GM18508 (cell line): ENCODE results near the gene UBALD2.
"Not testable (repeated sequence)": the region's sequence is repeated elsewhere in the genome, so short reads cannot be mapped to it uniquely, and the experiment has no call there.

Experiments used
- ATAC-seq: cut with Tn5 transposase; IDR thresholded peaks from one replicate; pipeline ENCODE4 v1.9.1; 2021; ENCODE audit warnings: moderate number of reproducible peaks; ENCODE audit not compliant: insufficient read depth, unreplicated experiment

The UBALD2 gene

DNA sequence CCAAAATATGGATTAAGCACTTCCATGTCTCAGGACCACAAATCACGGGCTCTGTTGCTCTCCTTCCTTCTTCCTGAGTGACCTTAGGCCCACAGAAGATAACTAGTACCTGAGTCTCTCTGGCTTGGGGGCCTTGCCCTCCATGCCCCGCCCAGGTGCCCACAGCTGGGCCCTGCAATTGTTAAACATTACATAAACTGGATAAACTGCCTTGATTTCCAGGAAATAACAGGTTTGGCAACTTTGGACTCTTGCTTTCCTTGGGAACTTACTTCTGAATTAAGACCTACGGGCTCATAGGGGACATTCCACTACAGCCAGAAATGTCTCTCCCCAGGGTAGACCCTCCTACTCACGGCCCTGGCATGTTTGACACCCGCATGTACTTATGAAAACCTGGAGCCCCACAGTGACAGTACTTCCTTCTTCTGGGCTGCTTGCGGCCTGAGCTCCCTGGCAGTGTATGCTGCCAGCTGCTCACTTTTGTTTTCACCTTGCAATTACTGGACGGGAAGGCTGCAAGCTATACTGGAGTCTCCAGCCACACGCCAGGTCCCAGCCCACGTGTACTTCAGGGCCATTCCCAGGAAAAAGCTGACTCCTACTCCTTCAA is 2.3 kb upstream of the UBALD2 start:
- ATAC-seq = no peak

DNA sequence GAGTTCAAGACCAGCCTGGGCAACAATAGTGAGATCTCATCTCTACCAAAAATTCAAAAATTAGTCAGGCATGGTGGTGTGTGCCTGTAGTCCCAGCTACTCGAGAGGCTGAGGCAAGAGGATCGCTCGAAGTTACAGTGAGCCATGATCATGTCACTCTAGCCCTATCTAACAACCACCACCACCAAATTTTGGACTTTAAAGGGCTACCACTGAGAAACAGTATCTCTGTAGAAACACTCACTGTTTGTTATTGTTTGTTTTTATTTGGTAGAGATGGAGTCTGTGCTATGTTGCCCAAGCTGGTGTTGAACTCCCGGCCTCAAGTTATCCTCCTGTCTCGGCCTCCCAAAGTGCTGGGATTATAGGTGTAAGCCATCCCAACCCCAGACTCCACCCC is 1.3 kb upstream of the UBALD2 start:
- ATAC-seq = no peak

DNA sequence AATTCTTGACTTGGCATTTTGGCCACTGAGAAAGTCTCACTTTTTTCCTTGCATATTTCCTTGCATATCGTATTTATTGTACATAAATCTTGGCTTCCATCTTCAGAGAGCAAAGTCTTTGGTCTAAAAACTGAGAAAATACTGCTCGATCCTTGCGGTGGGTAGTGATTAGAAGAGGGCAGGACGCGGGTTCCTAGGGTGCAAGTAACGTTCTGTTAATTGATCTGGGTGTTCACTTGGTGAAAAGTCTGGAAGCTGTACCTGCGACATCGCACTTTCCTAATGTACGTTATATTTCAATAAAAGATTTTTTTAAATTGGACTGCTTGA is 758 bp upstream of the UBALD2 start:
- no peak for ATAC-seq

DNA sequence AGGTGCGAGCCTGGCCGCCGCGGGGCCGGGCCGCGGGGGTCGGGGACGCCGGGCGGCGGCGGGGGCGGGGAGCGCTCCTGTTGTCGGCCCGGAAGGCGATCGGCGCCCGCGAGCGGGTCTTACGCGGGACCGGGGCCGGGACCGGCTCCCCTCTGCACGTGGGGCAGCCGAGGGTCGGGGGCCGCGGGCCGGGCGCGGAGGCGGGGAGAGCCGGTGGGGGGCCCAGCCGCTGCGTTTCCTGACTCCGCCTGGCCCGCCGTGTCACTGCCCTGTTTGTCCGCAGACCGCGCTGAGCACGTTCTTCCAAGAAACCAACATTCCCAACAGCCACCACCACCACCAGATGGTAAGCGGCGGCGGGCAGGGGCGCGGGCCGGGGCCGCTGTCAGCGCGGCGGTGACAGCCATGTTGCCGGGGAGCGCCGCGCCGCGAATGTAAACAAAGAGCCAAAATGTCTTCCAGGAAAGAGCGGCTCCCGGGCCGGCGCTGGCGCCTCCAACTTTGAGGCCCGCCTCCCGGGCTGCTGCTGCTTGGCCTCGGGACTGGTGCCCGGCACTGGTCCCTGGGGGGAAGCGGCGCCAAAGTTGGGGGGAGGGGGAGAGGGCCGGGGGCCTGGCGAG is 586 bp downstream of the UBALD2 start:
- ATAC-seq = no peak

DNA sequence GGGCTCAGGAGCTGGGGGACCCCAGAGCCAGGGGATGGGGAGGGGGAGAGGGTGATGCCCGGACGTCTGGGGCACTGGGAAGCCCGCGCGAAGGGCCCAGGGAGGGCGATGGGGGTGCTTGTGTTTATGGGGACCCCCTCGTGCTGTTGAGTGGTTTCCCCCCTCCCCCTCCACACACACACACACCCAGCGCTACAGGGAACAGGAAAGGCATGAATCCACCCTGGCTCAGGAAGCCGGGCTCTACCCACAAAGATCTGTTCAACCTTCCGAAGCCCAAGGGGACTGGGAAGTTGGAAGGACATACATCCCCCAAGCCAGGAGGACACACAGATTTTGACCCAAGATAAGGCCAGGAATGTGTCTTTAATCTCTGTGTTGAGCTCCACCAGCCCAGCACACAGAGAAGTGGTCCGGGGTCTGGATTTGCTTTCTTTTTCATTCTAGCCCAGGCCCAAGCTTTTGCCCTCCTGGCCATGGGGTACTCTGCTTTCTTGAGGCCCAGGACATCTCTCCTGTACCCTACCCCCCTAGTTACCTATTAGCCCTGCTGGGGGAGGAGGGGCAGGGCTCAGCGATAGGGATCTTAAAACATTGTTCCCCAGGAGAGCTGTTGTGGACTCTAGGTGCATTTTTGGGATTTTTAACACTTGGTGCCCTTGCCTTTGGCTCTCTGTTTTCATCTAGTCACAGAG is 1.2 kb downstream of the UBALD2 start:
- no peak for ATAC-seq

DNA sequence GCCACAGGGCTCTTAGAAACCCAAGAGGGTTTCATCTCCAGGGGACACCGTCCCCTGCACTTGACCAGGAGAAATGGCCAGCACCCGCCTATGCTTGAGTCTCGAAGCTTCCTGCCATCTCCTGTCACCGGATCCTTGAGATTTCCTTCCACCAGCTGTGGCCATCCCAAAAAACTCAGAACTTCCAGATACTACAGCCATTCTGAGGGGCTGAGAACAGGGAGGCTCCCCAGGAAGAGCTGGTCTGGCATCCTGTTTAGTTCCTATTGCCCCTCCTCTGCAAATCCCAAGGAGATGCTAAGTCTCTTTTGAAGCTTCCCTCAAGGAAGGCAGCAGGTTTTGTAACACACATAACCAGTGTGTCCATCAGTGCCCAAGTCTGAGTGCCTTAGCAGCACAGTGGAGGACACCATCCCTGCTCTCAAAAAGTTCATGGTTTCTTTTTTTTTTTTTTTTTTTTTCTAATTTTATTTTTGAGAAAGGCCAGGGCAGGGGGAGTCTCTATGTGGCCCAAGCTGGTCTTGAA is 2.0 kb downstream of the UBALD2 start:
- ATAC-seq = no peak

DNA sequence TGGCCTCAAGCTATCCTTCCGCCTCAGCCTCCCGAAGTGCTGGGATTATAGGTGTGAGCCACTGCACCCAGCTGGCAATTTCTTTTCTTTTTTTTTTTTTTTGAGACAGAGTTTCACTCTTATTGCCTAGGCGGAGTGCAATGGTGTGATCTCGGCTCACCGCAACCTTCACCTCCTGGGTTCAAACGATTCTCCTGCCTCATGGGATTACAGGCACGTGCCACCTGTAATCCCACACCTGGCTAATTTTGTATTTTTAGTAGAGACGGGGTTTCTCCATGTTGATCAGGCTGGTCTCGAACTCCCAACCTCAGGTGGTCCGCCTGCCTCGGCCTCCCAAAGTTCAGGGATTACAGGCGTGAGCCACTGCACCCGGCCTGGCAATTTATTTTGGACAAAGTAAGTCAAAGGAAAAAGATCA is 2.4 kb downstream of the UBALD2 start:
- not testable (repeated sequence) for ATAC-seq

DNA sequence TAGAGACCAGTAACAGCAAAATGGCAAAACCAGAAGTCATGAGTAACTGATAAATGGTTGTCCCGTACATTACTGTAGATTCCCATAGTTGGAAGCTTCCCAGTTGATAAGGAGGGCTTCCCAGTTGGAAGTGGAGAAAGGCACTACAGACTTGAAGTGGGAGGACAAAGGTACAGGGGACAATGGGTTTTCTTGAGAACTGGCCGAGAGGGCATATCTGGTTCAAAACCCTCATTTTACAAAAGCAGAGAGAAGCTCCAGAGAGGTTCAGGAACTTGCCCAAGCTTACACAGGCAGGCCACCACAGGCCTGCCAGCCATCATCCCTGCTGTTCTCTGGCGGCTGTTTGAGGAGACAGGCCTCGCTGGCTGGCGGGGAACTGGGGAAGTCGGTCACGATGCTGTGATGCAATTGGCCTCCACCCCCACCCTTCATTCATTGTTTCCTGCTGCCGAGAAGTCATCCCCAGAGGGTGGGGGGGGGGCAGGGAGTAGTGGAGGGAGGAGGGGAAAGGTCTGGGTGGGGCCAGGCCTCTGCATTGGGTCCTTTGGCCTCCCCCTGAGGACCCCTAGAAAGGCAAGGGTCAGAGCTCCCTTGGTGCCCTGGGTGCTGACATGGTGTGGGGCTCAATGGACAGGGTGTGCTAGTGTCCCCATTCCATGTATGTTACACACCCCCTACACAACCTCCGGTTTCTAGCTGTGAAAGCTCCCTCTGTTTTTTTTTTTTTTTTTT is 3.0 kb downstream of the UBALD2 start:
- ATAC-seq = no peak

DNA sequence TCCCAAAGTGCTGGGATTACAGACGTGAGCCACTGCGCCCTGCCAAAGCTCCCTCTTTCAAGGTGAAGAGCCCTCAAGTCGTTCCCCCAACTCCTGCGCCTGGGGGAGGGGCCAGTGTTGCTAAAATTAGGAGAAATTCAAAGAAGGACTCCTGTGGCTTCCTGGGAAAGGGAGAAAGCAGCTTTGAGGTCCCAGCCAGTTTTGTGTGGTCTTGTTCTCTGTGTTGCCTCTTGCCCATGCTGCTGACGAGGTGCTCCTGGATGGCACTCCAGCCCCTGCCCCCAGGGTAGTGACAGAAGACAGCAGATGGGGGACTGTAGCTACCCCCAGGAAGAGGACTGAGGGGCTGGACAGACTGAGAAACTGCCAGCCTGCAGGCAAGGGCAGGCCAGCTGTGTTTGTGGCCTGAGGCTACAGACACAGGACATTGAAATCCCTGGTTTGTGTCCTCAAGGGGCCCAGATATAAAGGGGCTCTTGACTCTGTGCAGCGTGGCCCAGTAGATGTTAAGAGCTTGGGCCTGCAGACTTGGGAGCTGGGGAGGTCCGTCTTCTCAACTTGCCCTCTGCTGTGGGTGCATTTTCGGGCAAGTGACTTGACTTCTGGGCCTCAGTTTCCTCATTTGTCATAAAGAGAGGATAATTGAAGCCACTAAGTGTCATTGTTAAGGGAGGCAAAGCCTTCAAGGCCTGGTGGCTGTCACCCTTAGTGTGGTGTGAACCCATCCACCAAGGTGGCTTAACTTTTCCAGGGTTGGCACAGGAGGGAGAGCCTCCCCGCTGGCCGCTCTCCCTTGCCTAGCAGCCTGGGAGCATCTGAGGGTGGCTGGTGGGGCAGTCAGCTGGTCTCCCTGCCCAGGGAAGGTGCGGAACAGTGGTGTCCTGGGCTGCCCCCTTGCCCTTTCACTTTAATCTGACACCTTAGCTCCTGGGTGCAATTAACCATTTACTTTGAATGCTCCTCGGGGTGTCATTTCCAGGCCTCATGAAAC is 4.1 kb downstream of the UBALD2 start:
- no peak for ATAC-seq

DNA sequence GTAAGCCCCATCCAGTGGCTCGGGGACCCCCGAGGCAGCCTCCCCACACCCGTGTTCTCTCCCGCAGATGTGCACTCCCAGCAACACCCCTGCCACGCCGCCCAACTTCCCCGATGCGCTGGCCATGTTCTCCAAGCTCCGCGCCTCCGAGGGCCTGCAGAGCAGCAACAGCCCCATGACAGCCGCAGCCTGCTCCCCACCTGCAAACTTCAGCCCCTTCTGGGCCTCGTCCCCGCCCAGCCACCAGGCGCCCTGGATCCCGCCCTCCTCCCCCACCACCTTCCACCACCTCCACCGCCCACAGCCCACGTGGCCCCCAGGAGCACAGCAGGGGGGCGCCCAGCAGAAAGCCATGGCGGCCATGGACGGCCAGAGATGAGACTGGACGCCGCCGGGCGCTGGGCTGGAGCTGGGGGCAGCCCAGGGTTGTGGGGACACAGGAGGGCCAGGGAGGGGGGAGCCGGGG is 5.0 kb downstream of the UBALD2 start:
- ATAC-seq = no peak

DNA sequence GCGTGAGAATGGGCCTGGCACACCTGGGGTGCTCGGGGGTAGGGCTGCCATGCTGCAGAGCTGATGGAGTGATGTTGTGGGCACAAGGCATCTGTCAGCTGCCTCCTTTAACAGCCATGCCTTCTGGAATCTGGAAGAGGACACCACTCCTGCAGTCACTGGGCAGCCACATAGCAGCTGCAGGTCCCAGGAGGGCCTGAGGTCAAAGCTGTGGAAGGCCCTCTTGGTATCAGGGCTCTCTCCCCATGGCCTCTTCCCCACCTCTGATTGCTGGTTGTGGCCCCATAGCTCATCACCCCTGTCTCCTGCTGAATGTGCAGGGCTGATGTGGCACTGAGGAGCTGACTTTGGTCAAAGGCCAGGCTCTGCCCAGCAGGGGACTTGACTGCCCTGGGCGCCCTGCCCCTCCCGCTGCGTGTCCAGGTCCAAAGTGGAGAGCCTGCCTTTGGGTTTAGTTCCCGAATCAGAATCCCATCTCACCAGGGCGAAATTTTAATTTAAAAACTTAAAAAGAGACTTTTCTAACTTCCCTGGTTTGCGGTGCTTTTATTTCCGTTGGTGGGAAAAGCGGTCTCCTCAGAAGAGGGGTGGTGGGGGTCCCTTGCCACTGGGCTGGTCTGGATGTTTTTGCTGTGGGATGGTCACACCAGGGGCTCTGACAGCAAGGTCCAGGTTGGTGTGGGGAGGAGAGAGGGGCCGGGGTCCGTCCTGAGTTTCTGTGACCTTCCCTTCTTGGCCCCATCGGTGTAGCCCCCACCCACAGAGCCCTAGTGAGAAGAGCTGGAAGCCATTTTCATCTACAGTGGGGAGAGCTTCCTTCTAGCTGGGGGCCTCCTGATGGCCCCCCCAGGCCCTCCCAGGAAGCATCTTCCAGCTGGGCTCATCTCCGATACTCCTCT is 5.9 kb downstream of the UBALD2 start:
- no peak for ATAC-seq

DNA sequence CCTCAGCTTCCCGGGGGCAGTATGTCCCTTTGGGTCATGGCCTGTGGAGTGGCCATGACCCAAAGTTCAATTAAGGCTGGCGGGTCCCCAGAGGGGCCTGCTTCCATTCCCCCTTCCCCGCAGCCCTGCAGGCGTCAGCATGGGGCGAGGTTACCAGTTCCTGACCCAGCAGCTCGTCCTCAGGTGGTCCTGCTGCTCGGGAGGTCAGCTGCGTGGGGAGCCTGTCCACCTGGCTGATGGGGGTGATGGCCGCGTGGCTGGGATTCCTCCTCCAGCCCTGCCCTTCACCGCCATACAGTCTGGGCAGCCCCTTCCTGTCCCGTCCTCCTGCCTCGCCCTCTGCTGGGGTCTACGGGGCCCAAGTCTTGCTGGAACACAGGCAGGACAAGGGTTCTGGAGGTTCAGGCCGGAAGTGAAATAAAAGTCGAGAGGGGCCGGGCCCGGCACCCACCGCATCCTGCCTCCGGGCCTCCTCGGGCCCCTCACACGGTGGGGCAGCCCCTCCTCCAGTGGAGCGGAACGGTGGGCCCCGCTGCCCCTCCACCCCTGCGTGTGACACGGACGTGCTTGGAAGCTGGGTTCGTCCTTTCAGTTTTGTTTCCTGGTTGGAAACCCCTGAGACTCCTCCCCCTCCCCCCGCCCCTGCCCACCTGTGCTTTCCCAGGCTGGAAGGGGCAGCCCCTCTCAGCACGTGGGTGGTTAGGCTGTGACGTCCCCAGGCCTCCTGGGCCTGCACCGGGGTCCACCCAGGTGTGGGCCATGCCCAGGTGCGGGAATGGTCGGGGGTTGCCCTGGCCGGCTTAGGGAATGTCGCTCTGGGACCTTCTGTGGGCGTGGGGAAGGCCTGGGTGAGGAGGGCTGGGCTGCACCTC is 6.8 kb downstream of the UBALD2 start:
- ATAC-seq = no peak

DNA sequence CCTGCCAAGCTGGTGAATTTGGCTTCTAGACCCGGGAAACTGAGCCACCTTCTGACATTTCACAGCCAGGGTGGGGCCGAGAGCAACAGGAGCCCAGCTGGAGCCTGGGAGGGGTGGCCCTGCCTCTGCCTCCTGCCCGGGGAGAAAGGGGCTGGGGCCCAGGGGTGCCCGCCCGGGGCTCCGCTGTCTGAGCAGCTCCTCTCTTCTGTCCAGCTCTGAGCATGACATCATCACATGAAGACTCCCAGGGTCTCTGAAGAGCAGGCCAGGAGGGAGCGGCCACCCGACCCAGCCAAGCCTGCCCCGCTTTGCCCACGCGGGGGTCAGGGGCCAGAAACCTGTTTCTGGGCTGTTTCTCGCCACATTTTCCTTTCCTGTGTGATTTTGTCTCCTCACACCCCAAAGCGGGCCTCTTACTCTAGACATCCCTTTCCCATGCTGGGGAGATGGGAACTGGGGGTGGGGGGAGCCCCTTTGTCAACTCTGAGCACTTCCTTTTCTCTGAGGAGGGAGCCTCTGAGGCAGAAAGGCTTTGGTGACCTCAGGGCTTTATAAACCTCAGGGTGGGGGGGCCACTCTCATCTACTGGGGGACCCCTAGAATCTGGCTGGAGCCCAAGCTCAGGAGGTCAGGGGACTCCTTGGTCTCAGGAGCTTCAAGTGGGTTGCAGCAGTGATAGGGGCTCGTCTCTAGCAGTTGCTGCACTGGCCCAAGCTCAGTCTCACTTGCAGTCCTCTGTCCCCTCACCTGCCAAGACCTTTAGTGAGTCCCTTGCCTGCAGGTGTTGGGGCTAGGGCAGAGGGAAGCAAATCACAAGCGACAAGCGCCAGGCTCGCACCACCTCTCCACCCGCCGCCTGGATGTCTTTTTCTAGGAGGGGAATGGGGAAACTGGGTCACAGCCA is 7.6 kb downstream of the UBALD2 start:
- no peak for ATAC-seq

DNA sequence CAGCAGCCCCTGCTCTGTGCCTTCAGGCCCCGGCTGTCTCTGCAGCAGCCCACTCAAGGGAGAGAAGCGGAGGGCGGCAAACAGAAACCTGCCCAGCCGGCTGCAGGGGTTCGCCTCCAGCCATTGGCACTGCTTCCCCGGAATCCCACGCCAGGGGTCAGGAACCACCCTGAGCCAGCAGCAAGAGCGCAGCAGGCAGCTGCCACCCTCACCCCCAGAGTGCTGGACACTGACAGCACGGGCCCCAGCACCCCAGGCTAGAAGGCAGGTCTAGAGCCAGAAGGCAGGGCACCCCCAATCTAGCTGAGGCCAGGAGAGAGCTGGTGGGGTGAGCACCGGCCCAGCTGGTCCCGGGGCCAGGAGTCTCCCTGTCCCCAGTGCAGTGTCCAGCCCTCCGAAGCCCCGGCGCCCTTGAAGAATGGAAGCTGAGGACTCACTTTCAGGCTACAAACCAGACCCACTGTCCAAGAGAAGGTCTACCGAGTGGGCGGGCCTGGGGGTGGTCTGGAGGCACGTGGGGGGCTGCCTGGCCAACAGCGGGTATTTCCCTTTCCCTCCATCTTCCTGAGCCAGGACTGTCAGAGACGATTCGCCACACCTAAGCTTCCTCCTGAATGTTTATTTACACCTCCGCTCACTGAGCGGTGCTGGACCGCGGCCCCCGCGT is 8.4 kb downstream of the UBALD2 start:
- ATAC-seq = no peak

DNA sequence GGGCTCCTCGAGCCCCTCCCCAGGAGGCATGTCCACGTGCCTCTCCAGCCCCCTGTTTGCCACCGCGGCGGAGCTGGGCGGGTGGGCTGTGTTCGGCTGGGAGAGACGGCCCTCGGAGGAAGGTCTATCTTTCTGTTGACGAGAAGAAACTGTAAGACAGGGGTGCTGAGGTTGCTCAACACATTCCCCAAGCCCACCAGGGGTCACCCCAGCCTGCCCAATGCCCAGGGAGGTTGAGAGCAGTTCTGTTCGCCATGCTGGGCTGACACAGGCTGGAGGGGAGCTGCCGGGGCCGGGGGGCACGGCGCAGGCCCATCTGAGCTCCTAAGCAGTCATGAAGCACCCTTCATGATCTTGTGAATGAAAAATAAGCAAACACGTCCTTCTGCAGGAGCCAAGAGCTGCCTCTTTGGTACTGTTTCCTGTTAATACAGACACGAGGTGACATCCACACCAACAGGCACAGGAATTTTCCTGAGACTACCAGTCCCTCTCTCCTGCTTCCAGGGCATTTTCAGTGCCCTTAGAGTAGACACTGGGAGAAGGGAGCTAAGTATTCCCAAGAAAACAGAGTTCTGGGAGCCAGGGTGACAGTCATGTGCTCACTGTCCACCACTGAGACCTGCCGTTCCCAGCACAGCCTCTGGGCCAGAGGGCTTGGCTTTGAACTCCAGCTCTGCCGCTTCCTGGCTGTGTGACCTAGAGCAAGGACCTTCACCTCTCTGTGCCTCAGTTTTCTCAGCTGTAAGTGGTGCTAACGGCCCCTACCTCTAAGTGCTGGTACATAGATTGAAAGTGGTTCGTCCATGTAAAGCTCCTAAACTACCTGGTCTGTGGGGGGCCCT is 9.2 kb downstream of the UBALD2 start:
- no peak for ATAC-seq
